HG03025 (cell line): ENCODE data around the gene KCNMA1.

Source experiments
- ATAC-seq: cut with Tn5 transposase; IDR thresholded peaks from one replicate; pipeline ENCODE4 v1.9.1; 2021; ENCODE audit warnings: mild to moderate bottlenecking, moderate library complexity; ENCODE audit not compliant: unreplicated experiment, low FRiP score

KCNMA1 gene

GRCh38 chr10:77187376-77187999 is 450.1 kb downstream of the KCNMA1 start:
- no peak for ATAC-seq

- no peak for ATAC-seq
Measured at GRCh38 chr10:77186936-77187335, 450.7 kb downstream of the KCNMA1 start.

DNA sequence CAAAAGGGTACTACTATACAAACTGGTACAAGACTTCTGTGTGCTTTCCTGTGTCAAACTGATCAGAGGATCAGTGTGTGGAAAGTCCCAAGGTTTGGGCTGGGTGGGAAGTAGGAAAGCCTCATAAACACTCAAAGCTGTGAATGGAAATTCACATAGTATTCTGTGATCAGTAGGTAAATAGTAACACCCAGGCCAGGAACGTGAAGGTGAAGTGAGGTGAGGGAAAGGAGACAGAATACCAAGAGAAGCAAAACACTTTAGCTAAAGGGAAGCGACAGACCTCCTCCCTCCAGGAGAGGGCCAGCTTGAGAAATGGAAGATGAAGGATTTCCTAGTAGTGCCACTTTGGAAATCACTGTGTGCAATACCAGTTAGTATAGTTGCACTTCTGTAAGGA is 451.9 kb downstream of the KCNMA1 start:
- no peak for ATAC-seq

DNA sequence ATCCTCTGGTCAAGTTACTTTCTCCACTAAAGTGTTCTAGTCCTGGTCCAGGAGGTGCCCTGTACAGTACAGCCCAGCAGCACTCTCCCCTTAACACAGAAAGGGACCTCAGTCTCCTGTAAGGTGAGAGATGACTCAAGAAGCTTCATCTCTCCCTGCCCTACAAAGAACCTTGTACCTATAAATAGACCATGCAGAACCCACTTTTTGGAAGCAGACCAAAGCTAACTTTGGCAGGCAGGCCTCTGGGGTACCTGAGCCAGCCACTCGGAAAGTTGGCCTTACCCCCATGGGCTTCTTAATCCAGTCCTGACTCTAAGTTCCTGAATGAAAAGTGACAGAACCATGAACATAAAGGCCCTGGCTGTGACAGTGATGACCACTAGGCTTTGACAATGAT is 454.8 kb downstream of the KCNMA1 start:
- no peak for ATAC-seq

GRCh38 chr10:77180794-77181193 is 456.8 kb downstream of the KCNMA1 start:
- ATAC-seq: no peak

DNA sequence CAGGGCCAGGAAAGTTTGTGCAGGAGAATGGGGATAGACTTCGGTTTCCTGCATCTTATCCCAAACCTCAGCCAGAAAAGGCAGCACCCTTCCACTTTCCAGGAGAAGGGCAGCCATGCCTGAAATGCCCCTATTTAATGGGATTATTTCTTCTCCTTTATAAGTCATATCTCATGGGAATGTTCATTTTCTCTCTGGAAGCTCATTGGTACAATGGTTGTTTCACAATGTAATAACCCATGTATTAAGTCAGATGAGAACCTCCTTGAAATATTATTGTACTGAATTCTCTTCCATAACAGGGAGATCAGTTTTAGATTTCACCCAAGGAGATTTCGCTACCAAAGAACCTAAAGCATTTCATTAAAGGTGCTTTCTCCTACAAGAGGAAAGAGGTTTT is 457.5 kb downstream of the KCNMA1 start:
- no peak for ATAC-seq

DNA sequence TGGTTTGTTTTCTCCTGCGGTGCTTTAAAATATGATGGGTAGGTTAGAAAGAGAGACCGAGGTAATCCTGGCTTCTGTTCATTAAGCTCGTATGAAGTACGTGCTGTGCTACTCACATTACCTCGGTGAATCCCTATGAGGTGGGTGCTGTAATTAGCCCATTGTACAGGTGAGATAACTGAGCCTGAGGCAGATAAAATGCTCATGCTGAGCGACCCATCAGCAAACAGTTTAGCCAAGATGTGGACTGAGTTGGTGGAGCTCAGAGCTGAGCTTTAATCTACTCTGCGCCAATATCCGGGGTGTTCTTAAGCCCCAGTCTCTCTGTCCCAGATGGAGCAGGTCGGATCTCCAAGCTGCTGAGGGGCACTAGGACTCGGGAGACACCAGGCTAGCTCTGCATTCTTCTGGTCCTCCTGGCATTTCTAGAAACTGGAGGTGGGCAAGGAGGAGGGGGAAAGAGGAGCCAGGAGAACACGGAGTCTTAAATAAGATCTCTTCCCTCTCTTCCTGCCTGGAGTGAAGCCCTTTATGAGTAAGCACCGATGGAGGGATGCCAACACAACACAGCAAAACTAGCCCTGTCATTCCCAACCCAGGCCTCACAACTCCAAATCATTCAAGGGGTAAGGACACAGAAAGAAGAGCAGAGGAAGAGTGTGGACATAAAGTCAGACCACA is 458.5 kb downstream of the KCNMA1 start:
- no peak for ATAC-seq

DNA sequence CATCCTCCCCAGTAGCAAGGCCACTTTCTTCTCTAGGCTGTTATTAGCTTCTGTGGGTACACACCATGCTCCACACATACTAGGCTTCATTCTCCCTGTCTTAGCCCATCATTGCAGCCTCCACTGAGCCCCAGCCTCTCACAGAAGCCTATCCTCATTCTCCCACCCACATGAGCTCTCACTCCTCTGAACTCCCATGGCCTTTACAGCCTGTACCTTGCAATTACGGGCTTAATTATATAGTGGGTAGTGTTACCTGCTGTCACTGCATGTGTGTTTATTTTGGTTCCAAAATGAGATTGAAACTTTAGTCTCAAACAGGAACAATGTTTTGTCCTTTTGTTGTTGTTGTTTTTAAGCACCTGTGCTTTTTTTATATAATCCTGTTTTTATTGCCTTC is 460.0 kb downstream of the KCNMA1 start:
- ATAC-seq: no peak

GRCh38 chr10:77177161-77177560 is 460.4 kb downstream of the KCNMA1 start:
- no peak for ATAC-seq

- ATAC-seq: no peak
Measured at GRCh38 chr10:77176232-77176631, 461.4 kb downstream of the KCNMA1 start.

DNA sequence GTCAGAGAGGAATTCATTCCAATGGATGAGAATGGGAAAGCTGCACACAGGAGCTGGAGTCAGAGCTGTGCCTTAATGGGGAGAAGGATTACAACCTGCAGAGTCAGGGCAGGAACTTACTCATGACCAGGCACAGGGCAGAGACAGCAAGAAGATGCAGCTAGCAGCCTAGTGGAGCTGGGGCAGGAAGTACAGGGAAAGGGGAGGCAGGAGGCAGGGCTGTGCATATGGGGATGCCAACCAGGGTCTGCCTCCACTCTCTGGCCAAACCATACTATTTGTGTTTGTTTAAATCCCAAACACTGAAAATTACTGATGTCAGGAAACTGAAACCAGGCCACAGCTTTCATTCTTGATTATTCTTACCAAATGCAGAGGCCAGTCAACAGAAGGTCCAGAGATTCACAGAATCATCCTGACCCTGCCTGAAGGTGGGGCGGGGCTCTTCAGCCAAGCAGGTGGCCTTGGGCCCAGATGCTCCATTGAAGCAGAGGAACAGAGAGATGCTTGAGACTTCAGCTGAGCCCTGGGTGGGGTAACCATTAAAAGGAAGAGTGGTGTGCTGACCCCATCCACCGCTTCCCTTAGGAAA is 461.9 kb downstream of the KCNMA1 start:
- no peak for ATAC-seq

DNA sequence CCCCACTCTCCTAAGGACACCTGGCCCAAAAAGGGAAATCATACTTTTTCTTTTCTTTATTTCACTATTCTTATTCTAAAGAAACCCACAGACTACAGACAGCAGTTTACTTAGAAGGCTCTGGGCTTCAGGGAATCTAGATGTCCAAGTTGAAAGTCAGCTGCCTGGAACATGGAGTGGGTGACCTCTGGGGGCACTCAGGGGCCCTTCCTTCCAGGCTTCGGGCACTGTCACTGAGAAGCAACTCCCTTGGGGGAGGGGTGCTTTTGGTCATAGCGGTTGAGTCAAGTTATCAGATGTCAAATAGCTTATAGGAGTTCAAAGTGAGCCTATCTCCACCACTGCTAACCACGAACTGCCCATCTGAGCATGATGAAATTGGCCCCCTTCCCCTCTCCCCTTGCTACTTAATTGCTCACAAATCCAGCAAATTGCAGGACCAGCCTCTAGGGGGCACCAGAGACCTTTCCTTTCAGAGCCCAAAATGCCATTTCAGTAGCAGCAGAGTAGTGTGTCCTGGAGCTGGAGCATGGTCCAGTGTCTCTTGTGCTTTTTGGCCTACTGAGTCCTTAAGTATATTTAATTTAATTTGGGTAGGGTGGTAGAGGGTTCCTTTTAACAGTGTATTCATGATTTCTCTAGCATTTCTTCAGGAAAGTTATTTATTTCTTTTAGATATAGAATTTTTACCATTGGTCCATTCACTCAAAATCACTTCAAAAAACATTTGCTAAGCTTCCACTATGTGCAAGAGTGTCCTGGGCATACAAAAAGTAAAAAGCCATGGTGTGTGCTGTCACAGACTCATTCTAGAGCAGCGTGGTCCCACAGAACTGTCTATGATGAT is 463.8 kb downstream of the KCNMA1 start:
- no peak for ATAC-seq

GRCh38 chr10:77172086-77172485 is 465.5 kb downstream of the KCNMA1 start:
- ATAC-seq: no peak

DNA sequence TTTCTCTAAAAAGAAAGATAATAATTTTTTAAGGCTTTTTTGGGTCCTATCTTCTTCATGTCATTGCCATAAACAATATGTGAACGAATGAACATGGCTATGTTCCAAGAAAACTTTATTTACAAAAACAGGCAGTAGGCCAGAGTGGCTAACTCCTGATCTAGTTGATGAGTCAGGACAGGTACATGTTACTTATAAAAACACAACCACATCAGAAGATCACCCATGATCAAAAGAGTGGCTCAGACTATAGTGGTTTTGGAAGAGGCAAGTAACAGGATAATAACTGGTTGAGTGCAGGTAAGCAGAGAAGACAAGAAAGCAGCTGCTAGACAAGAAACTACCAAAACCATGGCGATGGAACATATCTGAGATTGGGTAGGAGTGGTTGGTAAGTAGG is 468.7 kb downstream of the KCNMA1 start:
- ATAC-seq: no peak

DNA sequence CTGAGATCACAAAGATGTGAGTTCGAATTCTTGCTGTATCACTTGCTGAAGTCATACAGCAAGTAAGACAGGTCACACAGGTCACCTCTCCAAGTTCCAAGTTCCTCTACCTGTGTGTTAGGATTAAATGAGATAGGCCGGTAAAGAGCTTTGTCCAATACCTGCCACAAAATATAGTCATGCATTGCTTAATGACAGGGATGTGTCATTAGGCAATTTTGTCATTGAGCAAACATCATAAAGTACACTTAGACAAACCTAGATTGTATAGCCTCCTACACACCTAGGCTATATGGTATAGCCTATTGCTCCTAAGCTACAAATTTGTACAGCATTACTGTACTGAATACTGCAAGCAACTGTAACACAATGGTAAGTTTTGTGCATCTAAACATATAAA is 469.4 kb downstream of the KCNMA1 start:
- ATAC-seq: no peak

DNA sequence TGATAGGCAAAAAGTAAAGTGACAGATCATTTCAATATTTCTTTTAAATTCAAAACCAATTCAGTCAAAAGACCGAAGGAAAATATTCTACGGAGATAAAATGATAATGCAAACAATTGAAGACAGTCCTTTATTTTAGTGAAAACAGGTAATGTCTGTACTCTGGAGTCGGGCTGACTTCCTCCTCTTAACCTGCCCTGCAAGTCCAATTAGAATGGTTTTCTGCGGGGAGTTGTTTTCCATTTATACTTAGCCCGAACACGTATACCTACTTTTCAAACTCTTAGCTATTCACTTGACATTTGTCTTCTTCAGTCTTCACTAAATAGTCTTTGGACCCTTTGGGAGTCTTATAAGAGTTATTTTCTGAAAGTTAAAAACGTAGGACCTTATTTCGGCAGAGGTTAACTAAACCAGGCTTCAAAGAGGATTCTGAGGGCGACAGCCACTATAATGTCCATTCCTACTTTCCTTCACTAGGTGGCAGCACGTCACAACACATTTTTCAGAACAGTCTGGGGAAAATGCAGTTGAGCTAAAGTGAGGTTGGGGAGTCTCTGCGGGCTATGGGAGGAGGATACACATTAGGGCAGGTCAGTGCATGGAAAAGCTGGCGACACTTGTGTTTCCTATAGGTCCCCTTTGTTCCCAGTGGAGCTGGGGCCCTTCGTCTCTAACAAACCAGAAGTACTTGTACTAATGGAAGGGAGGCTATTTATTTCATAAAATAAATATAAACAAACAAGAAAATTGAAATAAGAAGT is 472.0 kb downstream of the KCNMA1 start:
- ATAC-seq: no peak

GRCh38 chr10:77164616-77165311 is 472.8 kb downstream of the KCNMA1 start:
- no peak for ATAC-seq

GRCh38 chr10:77163670-77164348 is 473.8 kb downstream of the KCNMA1 start:
- no peak for ATAC-seq

GRCh38 chr10:77162697-77163096 is 474.9 kb downstream of the KCNMA1 start:
- no peak for ATAC-seq
